ENCODE measurements around the gene FAM20A. TPM values are rescaled to one million over a fixed set of nuclear protein-coding genes. Genes with fewer than 3 reads are reported as not detected.
"Not testable (repeated sequence)": the region's sequence is repeated elsewhere in the genome, so short reads cannot be mapped to it uniquely, and the experiment has no call there.

Gene FAM20A
- total RNA-seq, 1 donor from 2014 or later = 15.6 TPM

DNA sequence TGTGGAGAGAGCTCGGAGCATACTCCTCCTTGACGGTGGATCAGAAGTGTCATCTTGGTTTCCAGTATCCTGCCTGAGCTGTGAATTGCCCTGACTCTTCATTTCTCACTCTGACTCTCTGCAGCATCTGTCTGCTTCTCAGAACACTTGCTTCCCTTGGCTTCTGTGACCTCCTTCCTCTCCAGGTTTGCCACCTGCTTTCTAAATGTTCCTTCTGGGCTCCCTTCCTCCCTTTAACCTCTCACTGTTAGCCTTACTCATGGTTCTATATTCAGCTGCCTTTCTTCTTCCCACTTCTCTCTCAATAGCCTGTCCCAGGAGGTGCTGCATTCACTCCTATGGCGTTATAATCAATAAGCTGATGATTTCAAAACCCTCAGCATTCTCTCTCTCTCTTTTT, 100.1 kb downstream of the FAM20A start:
- H3K4me3 Mint-ChIP-seq (ENCODE audit: low read depth) = no peak overlapping the region
- H3K36me3 Mint-ChIP-seq (ENCODE audit: insufficient read depth) = no peaks in the 10 kb centered on the region
- TF ChIP-seq, protein P1, sequence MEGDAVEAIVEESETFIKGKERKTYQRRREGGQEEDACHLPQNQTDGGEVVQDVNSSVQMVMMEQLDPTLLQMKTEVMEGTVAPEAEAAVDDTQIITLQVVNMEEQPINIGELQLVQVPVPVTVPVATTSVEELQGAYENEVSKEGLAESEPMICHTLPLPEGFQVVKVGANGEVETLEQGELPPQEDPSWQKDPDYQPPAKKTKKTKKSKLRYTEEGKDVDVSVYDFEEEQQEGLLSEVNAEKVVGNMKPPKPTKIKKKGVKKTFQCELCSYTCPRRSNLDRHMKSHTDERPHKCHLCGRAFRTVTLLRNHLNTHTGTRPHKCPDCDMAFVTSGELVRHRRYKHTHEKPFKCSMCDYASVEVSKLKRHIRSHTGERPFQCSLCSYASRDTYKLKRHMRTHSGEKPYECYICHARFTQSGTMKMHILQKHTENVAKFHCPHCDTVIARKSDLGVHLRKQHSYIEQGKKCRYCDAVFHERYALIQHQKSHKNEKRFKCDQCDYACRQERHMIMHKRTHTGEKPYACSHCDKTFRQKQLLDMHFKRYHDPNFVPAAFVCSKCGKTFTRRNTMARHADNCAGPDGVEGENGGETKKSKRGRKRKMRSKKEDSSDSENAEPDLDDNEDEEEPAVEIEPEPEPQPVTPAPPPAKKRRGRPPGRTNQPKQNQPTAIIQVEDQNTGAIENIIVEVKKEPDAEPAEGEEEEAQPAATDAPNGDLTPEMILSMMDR (IDR thresholded peaks at IDR 0.05; ENCODE audit: unreplicated experiment) = no peak
- no peaks in the 10 kb centered on the region for H3K9me3 Mint-ChIP-seq (ENCODE audit: low read depth)
- H3K27ac Mint-ChIP-seq = peak overlapping the region; percentile 25
- no peaks in the 10 kb centered on the region for H3K4me1 Mint-ChIP-seq (ENCODE audit: low read depth)
- peaks cover 9% of the 10 kb centered on the region for H3K27me3 Mint-ChIP-seq
- no peak for DNase-seq (ENCODE audit: low spot score, unreplicated experiment)

DNA sequence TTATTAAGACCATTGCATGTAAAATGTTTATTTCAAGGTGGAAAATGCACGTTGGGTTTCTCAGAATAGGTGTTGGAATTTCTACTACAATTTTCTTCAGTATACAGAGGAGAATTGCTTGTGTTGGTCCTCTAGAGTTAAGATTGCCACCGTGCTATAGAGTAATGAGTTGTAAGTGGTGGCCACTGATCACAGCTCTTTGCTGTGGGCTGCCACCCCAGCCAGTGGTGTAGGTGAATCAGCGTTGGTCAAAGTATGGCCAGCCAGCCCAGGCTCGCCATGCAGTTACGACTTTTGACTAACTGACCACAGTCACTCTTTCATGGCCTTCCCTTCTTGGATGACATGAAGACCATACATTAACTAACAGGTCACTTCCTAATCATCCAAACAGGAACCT, 101.6 kb downstream of the FAM20A start:
- no peak overlapping the region for H3K4me3 Mint-ChIP-seq (ENCODE audit: low read depth)
- TF ChIP-seq, protein P1 (IDR thresholded peaks at IDR 0.05; ENCODE audit: unreplicated experiment) = no peak
- H3K36me3 Mint-ChIP-seq (ENCODE audit: insufficient read depth) = no peaks in the 10 kb centered on the region
- peaks cover 9% of the 10 kb centered on the region for H3K27me3 Mint-ChIP-seq
- H3K9me3 Mint-ChIP-seq (ENCODE audit: low read depth) = no peaks in the 10 kb centered on the region
- no peaks in the 10 kb centered on the region for H3K4me1 Mint-ChIP-seq (ENCODE audit: low read depth)
- no peak for DNase-seq (ENCODE audit: low spot score, unreplicated experiment)
- no peak overlapping the region for H3K27ac Mint-ChIP-seq

DNA sequence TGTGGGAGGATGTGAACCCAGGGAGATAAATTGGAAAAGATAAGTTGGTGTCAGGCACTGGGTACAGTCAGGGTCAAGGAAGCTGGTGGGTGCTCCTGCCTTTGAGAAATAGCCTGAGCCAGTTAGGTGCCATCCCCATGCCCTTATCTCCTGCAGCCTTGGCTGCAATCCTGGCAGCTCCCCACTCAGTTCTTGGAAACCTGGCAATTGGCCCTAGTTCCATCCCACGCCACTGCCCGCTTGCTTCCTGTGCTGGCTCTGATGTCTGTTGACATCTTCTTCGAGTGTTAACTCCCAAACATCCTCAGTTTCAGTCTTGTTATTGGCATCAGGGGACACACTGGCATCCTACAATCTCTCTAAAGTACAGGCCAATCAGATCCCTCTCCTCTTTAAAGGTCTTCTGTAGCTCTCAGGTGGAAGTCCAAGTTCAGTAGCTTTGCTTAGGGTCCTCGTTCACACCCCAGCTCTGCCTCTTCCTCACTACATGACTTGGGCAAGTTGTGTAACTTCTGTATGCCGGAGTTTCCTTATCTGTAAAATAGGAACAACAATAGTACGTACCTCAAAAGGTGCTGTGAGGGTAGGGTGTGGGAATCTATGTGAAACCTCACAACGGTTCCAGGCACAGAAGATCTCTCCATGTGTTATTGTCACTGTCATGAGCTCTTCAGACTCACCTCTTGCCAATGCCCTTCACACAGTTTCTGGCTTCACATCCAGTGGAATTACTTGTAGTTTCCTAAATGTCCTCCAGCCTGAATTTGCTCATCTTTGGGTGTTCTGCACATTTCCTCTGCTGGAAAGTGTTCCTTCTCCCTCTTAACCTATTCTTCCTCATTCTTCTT, 102.5 kb downstream of the FAM20A start:
- no peaks in the 10 kb centered on the region for H3K4me1 Mint-ChIP-seq (ENCODE audit: low read depth)

DNA sequence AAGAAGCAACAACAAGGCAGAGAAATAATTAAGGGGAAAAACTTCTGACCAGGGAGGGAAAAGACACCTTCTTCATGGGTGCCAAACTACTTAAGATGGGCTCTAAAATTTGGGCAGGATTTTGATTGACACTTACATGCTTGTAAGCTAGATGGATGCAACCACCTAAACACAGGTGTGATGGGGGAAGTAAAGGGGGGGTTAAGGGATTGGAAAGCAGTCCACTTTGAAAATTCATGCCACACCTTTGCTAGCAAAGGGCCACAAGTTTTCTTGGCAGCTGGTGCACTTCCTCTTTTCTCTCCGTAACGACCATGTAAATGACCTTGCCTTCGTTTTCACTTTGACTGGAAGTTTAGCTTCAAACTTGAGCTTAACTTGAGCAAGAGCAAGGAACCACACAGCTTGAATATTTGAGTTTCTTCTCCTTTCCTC, 103.3 kb downstream of the FAM20A start:
- TF ChIP-seq, protein P1 (IDR thresholded peaks at IDR 0.05; ENCODE audit: unreplicated experiment) = no peak
- no peak for DNase-seq (ENCODE audit: low spot score, unreplicated experiment)
- Mint-ChIP-seq H3K27me3 (peaks cover 9% of the 10 kb centered on the region), H3K4me1 (ENCODE audit: low read depth) (no peaks in the 10 kb centered on the region), H3K27ac (no peak overlapping the region), H3K36me3 (ENCODE audit: insufficient read depth) (no peaks in the 10 kb centered on the region), H3K4me3 (ENCODE audit: low read depth) (no peak overlapping the region), H3K9me3 (ENCODE audit: low read depth) (no peaks in the 10 kb centered on the region)

More for the DNA sequence above, 102.5 kb downstream of the FAM20A start:
- Mint-ChIP-seq H3K36me3 (ENCODE audit: insufficient read depth) (no peaks in the 10 kb centered on the region), H3K4me3 (ENCODE audit: low read depth) (no peak overlapping the region), H3K27me3 (peaks cover 9% of the 10 kb centered on the region), H3K27ac (no peak overlapping the region), H3K9me3 (ENCODE audit: low read depth) (no peaks in the 10 kb centered on the region)
- DNase-seq (ENCODE audit: low spot score, unreplicated experiment) = no peak
- TF ChIP-seq, protein P1 (IDR thresholded peaks at IDR 0.05; ENCODE audit: unreplicated experiment) = no peak

DNA sequence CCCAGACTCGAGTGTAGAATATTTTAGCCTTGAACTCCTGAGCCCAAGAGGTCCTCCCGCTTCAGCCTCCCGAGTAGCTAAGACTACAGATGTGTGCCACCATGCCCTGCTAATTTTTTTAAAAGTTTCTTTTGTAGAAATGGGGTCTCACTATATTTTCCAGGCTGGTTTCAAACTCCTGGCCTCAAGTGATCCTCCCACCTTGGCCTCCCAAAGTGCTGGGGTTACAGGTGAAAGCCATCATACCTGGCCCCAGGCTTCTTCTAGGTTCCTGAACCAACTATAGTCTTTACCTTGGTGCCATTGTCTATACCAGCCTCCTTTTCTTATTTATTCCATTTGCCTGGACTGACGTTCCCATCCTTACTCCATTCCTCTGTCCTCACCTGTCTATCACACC, 106.1 kb downstream of the FAM20A start:
- Mint-ChIP-seq H3K9me3 (ENCODE audit: low read depth) (no peaks in the 10 kb centered on the region), H3K27ac (no peak overlapping the region), H3K36me3 (ENCODE audit: insufficient read depth) (no peaks in the 10 kb centered on the region), H3K4me1 (ENCODE audit: low read depth) (peaks cover 3% of the 10 kb centered on the region), H3K4me3 (ENCODE audit: low read depth) (no peak overlapping the region), H3K27me3 (peaks cover 3% of the 10 kb centered on the region)
- TF ChIP-seq, protein P1 (IDR thresholded peaks at IDR 0.05; ENCODE audit: unreplicated experiment) = no peak
- DNase-seq (ENCODE audit: low spot score, unreplicated experiment) = no peak

DNA sequence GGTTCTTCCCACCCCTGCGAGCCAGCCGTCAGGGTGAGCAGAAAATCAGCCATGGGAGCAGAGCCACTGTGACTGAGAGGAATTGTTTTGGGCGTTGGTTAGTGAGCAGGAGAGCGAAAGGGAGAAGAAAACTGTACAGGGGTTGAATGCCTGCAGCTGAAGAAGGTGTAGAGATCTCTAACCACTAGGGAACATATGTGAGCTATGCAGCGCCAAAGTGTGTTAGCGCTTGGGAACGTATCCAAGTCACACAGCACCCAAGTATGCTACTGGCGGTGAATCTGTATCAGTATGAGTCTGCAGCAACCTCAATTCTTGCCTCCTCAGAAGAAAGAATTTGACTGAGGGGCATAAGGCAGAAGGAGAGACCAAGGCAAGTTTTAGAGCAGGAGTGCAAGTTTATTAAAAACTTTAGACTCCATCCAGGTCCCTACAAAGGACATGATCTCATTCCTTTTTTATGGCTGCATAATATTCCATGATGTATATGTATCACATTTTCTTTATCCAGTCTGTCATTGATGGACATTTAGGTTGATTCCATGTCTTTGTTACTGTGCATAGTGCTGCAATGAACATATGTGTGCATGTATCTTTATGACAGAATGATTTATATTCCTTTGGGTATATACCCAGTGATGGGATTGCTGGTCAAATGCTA, 108.6 kb downstream of the FAM20A start:
- H3K9me3 Mint-ChIP-seq (ENCODE audit: low read depth); H3K4me3 Mint-ChIP-seq (ENCODE audit: low read depth); H3K27me3 Mint-ChIP-seq; H3K4me1 Mint-ChIP-seq (ENCODE audit: low read depth); DNase-seq (ENCODE audit: low spot score, unreplicated experiment); H3K36me3 Mint-ChIP-seq (ENCODE audit: insufficient read depth); H3K27ac Mint-ChIP-seq: not testable (repeated sequence)

Measured in progenitor cell of endocrine pancreas (in vitro differentiated cells).